Peyer's patch (tissue), 4 donors: ENCODE results near the gene LZTFL1.

Source experiments
- POLR2A ChIP-seq, 2 donors: fragments of 450-650 bp; IDR thresholded peaks; one replicate each; pipeline ENCODE4 v1.5.1; 2017; ENCODE audit warnings: antibody characterized with exemption in 2 of 2, mild to moderate bottlenecking in 2 of 2, moderate library complexity in 2 of 2
- TF ChIP-seq, protein P1 (sequence below), 6 experiments: fragments of 450-650 bp in 4 of 6; fragments of 200-600 bp in 2 of 6; sonication (generic) in 1 of 6; IDR thresholded peaks; one replicate each; pipeline ENCODE4 v1.5.1; 2017 to 2019; ENCODE audit warnings: antibody characterized with exemption in 6 of 6, mild to moderate bottlenecking in 3 of 6, moderate library complexity in 1 of 6

DNA sequence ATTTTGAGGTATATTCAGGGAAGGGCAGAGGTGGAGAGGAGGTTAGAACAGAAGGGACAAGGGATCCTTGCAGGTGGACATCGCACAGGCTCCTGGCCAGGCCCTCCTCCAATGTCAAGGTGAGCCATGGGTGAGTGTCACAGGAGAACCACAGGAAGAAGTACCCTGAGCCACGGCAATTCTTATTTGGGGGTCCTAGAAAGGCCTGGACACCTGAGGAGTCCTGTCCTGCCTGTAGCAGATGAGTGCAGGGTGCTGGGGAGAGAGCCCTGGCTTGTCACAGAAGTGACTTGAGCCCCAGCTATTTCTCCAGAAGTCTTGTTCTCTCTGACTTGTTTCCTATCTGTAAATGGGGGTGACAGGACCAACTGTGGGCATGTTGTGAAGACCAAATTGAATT is 49.9 kb downstream of the LZTFL1 start:
- TF ChIP-seq POLR2A (IDR thresholded peaks at IDR 0.05): no peak
- TF ChIP-seq, protein P1, sequence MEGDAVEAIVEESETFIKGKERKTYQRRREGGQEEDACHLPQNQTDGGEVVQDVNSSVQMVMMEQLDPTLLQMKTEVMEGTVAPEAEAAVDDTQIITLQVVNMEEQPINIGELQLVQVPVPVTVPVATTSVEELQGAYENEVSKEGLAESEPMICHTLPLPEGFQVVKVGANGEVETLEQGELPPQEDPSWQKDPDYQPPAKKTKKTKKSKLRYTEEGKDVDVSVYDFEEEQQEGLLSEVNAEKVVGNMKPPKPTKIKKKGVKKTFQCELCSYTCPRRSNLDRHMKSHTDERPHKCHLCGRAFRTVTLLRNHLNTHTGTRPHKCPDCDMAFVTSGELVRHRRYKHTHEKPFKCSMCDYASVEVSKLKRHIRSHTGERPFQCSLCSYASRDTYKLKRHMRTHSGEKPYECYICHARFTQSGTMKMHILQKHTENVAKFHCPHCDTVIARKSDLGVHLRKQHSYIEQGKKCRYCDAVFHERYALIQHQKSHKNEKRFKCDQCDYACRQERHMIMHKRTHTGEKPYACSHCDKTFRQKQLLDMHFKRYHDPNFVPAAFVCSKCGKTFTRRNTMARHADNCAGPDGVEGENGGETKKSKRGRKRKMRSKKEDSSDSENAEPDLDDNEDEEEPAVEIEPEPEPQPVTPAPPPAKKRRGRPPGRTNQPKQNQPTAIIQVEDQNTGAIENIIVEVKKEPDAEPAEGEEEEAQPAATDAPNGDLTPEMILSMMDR (IDR thresholded peaks at IDR 0.05): no peak
